ENCODE results near the gene FOXP1. TPM values are rescaled to one million over a fixed set of nuclear protein-coding genes. Genes with fewer than 3 reads are reported as not detected.

The FOXP1 gene
- total RNA-seq, 1 experiment from 2014 or later, result 24.7 TPM

GRCh38 chr3:71310980-71311660 is 272.4 kb downstream of the FOXP1 start:
- DNase-seq, result no peak
- H3K27me3 ChIP-seq (ENCODE audit: control insufficient read depth, insufficient read depth, low read length), result no peaks in the 10 kb centered on the region
- H3K4me3 ChIP-seq (ENCODE audit: insufficient read depth, low read depth, low read length), result no peak overlapping the region
- H3K36me3 ChIP-seq (replicated peaks; ENCODE audit: control insufficient read depth, insufficient read depth, low read length), result no peaks in the 10 kb centered on the region

GRCh38 chr3:71310359-71310979 is 273.1 kb downstream of the FOXP1 start:
- H3K27me3 ChIP-seq (ENCODE audit: control insufficient read depth, insufficient read depth, low read length), result no peaks in the 10 kb centered on the region
- DNase-seq, result peak; percentile 18
- no peaks in the 10 kb centered on the region for H3K36me3 ChIP-seq (replicated peaks; ENCODE audit: control insufficient read depth, insufficient read depth, low read length)
- H3K4me3 ChIP-seq (ENCODE audit: insufficient read depth, low read depth, low read length), result no peak overlapping the region

DNA sequence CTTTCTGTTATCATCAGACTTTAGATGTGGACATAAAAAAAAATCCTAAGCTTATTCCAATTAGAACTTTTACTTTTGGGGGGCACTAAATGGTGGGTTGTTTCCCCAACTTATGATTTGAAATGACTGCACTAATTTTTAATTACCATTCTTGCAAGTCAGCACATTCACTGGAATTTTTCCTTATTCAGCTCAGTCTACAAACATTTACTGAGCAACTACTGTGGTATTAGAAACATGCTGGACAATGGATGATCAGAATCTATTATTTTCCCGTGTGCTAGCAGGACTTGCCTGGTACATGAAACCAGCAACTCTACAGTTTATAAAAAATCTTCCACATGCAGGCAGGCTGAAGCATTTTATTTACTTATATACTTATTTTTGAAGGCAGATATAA is 273.6 kb downstream of the FOXP1 start:
- DNase-seq, result no peak
- Histone ChIP-seq H3K27me3 (ENCODE audit: control insufficient read depth, insufficient read depth, low read length) (no peaks in the 10 kb centered on the region), H3K36me3 (replicated peaks; ENCODE audit: control insufficient read depth, insufficient read depth, low read length) (no peaks in the 10 kb centered on the region), H3K4me3 (ENCODE audit: insufficient read depth, low read depth, low read length) (no peak overlapping the region)

- Histone ChIP-seq H3K36me3 (replicated peaks; ENCODE audit: control insufficient read depth, insufficient read depth, low read length) (no peaks in the 10 kb centered on the region), H3K27me3 (ENCODE audit: control insufficient read depth, insufficient read depth, low read length) (no peaks in the 10 kb centered on the region), H3K4me3 (ENCODE audit: insufficient read depth, low read depth, low read length) (no peak overlapping the region)
- DNase-seq, result no peak
These were observed 274.2 kb downstream of the FOXP1 start for GRCh38 chr3:71309342-71309741.

DNA sequence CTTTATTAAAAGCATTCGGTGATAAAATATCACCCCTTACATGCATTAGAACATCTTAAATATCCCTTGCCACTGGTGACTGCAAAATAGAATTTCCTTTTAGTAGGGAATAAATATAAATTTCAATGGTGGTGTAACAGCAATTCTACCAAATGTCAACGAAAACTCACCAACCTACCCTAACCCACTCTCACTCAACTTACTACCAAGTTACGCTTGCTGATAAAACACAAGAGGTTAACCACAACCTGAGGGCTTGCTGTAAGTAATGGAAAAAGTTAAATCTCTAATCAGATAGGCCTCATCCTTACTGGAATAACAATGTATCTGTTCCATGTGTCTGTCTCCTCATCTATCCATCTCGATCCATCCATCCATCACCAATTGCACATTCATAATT is 274.7 kb downstream of the FOXP1 start:
- Histone ChIP-seq H3K4me3 (ENCODE audit: insufficient read depth, low read depth, low read length) (no peak overlapping the region), H3K27me3 (ENCODE audit: control insufficient read depth, insufficient read depth, low read length) (no peaks in the 10 kb centered on the region), H3K36me3 (replicated peaks; ENCODE audit: control insufficient read depth, insufficient read depth, low read length) (no peaks in the 10 kb centered on the region)
- DNase-seq, result no peak

DNA sequence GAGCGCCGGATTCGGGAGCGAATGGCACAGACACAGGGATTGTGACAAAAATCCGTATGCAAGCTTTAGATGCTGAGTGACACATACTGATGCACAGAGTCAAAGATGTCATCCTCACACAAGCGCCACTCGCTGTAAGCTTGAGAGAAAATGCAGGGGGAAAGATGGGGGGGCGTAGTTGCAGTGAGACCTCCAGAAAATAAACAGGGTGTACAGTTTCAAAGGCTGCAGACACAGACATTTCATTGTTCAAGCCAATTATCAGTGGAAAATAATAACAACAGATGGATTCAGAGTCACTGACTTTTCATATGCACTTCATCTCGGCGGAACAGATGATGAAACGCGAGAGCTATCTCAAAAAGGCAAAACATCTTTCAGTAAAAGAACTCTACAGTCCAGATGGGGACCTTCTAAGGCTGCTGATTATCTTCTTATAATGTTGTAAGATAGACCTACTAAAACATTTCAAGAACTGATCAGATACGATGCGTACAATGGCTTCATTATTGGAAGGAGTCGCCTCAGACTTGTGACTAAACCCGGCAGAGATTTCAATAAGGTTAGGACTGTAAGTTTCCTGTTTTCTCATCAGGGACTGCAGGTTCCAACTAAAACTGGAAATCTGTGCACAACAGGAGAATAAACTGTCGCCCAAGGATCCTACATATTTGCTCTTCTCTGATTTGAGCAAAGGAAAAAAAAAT is 275.4 kb downstream of the FOXP1 start:
- no peaks in the 10 kb centered on the region for H3K36me3 ChIP-seq (replicated peaks; ENCODE audit: control insufficient read depth, insufficient read depth, low read length)
- DNase-seq, result no peak
- no peaks in the 10 kb centered on the region for H3K27me3 ChIP-seq (ENCODE audit: control insufficient read depth, insufficient read depth, low read length)
- H3K4me3 ChIP-seq (ENCODE audit: insufficient read depth, low read depth, low read length), result no peak overlapping the region

- no peaks in the 10 kb centered on the region for H3K36me3 ChIP-seq (replicated peaks; ENCODE audit: control insufficient read depth, insufficient read depth, low read length)
- peak overlapping the region; percentile 39 for H3K4me3 ChIP-seq (ENCODE audit: insufficient read depth, low read depth, low read length)
- peak; percentile 53 for DNase-seq
- no peaks in the 10 kb centered on the region for H3K27me3 ChIP-seq (ENCODE audit: control insufficient read depth, insufficient read depth, low read length)
These were observed 278.0 kb downstream of the FOXP1 start for GRCh38 chr3:71305231-71306206.

GRCh38 chr3:71304684-71305083 is 278.8 kb downstream of the FOXP1 start:
- H3K27me3 ChIP-seq (ENCODE audit: control insufficient read depth, insufficient read depth, low read length), result no peaks in the 10 kb centered on the region
- no peaks in the 10 kb centered on the region for H3K36me3 ChIP-seq (replicated peaks; ENCODE audit: control insufficient read depth, insufficient read depth, low read length)
- H3K4me3 ChIP-seq (ENCODE audit: insufficient read depth, low read depth, low read length), result peak overlapping the region; percentile 39
- DNase-seq, result no peak

- no peaks in the 10 kb centered on the region for H3K36me3 ChIP-seq (replicated peaks; ENCODE audit: control insufficient read depth, insufficient read depth, low read length)
- peak overlapping the region; percentile 5; the same call in 1 of the 2 replicates for H3K4me3 ChIP-seq (ENCODE audit: insufficient read depth, low read depth, low read length)
- H3K27me3 ChIP-seq (ENCODE audit: control insufficient read depth, insufficient read depth, low read length), result no peaks in the 10 kb centered on the region
- no peak for DNase-seq
These were observed 279.3 kb downstream of the FOXP1 start for GRCh38 chr3:71304247-71304646.

DNA sequence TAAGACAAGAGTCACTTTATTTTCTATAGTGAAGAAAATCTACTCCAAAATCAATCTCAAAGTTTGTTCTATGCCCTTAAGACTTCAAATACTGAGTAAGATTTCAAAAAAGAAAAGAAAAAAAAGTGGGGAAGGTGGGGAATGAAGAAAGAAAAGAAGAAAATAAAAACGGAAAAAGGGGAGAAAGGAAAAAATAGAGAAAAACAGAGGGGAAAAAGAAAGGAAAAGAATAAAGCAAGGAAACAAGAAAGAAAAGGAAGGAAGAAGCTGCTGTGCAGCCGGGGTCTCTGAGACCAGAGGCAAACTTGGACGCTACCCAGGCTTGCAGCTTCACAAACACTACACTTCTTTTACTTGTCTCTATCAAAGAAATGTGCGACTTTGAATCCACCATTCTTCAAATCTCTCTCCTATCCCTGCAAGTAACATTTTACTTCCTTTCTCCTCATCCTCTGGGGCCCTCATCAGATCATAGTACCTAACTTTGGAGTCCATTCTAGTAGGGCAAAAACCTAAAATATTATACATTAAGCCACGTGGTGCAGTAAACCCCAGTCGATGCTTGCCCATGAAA is 279.8 kb downstream of the FOXP1 start:
- Histone ChIP-seq H3K36me3 (replicated peaks; ENCODE audit: control insufficient read depth, insufficient read depth, low read length) (no peaks in the 10 kb centered on the region), H3K27me3 (ENCODE audit: control insufficient read depth, insufficient read depth, low read length) (no peaks in the 10 kb centered on the region), H3K4me3 (ENCODE audit: insufficient read depth, low read depth, low read length) (0 out of 2 replicates have a peak overlapping the region, but pooled peaks have one; percentile 5)
- DNase-seq, result no peak

- no peak for DNase-seq
- Histone ChIP-seq H3K36me3 (replicated peaks; ENCODE audit: control insufficient read depth, insufficient read depth, low read length) (no peaks in the 10 kb centered on the region), H3K27me3 (ENCODE audit: control insufficient read depth, insufficient read depth, low read length) (no peaks in the 10 kb centered on the region), H3K4me3 (ENCODE audit: insufficient read depth, low read depth, low read length) (no peak overlapping the region)
These were observed 280.9 kb downstream of the FOXP1 start for GRCh38 chr3:71302604-71303003.

- Histone ChIP-seq H3K4me3 (ENCODE audit: insufficient read depth, low read depth, low read length) (no peak overlapping the region), H3K27me3 (ENCODE audit: control insufficient read depth, insufficient read depth, low read length) (no peaks in the 10 kb centered on the region), H3K36me3 (replicated peaks; ENCODE audit: control insufficient read depth, insufficient read depth, low read length) (no peaks in the 10 kb centered on the region)
- no peak for DNase-seq
These were observed 282.6 kb downstream of the FOXP1 start for GRCh38 chr3:71300951-71301393.

- Histone ChIP-seq H3K4me3 (ENCODE audit: insufficient read depth, low read depth, low read length) (no peak overlapping the region), H3K27me3 (ENCODE audit: control insufficient read depth, insufficient read depth, low read length) (no peaks in the 10 kb centered on the region), H3K36me3 (replicated peaks; ENCODE audit: control insufficient read depth, insufficient read depth, low read length) (no peaks in the 10 kb centered on the region)
- DNase-seq, result no peak
These were observed 284.4 kb downstream of the FOXP1 start for GRCh38 chr3:71299160-71299559.

GRCh38 chr3:71294919-71295318 is 288.6 kb downstream of the FOXP1 start:
- DNase-seq, result no peak

More at GRCh38 chr3:71294919-71295318, 288.6 kb downstream of the FOXP1 start:
- H3K27me3 ChIP-seq (ENCODE audit: control insufficient read depth, insufficient read depth, low read length), result no peaks in the 10 kb centered on the region
- no peak overlapping the region for H3K4me3 ChIP-seq (ENCODE audit: insufficient read depth, low read depth, low read length)
- H3K36me3 ChIP-seq (replicated peaks; ENCODE audit: control insufficient read depth, insufficient read depth, low read length), result no peaks in the 10 kb centered on the region

All from H7 (cell line).